GM18907 (cell line): ENCODE measurements around the gene PLCB3.

Source experiments
- ATAC-seq: cut with Tn5 transposase; IDR thresholded peaks from one replicate; pipeline ENCODE4 v1.9.1; 2021; ENCODE audit warnings: mild to moderate bottlenecking, moderate library complexity; ENCODE audit not compliant: unreplicated experiment

Gene PLCB3

GRCh38 chr11:64251016-64251752, at the start of gene PLCB3:
Gene PLCB3, plus strand, starts transcription at chr11:64251530. Its CDS starts 120 bp downstream, at chr11:64251650.
- ATAC-seq, result peak; percentile 36

- no peak for ATAC-seq
Observed at GRCh38 chr11:64201543-64201942, 49.8 kb upstream of the PLCB3 start.

GRCh38 chr11:64202992-64203391, 48.3 kb upstream of the PLCB3 start:
- ATAC-seq, result no peak

GRCh38 chr11:64203421-64204079, 47.8 kb upstream of the PLCB3 start:
- no peak for ATAC-seq

DNA sequence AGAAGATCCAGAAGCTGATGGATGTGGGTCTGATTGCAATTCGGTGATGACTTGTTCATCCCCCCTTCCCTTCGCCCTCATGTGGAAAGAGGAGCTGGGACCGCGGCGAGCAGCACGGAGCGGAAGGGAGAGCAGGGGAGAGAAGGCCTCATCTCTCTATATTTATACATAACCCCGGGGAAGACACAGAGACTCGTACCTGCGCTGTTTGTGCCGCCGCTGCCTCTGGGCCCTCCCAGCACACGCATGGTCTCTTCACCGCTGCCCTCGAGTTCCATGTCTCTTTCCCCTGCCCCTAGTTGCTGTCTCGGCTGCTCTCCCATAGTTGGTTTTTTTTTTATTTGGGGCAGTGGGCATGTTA, 47.3 kb upstream of the PLCB3 start:
- no peak for ATAC-seq

GRCh38 chr11:64204464-64204989, 46.8 kb upstream of the PLCB3 start:
- ATAC-seq, result no peak

DNA sequence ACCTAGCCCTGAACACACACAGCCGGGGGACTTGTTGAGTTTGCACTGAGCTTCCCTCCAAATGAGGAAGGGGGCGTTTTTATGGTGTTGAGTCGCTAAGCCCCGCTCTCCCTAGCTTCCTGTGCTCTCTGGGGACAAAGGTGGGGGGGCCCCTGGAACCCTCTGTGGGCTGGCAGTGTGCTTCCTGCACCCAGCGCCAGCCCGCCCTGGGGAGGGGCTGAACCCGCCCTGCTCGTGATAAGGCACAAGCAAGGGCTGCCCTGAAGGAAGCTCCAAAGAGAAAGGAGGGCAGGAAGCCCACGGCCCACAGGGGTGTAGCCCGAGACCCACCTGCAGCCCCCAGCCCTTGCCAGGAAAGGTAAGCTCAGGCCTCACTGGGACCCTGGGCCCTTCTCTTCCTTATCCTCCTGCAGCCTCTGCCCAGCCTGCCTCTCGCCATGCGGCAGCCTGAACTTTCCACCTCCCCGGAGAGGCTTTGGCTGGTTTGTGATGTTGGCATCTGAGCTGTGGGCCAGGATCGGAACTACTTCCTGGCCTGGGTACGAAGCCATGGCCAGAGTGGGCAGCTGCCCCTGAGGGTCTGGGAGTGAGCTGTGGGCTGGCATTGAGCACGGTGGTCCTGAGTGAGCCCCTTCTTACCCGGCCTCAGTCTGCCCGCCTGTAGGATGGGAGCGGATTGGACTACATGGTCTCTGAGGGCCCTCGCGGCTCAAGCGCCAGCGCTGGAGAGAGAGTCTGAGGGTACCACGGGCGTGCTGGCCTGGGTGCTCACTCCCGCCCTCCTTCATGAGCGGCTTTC, 44.7 kb upstream of the PLCB3 start, which contains the start of gene FERMT3:
TSS of gene FERMT3 (plus strand) at position 265 of the 799 bp plus-strand sequence. CDS start 644 bp downstream, outside the sequence.
- peak; percentile 38 for ATAC-seq

GRCh38 chr11:64207256-64208085, 43.9 kb upstream of the PLCB3 start:
- ATAC-seq, result peak; percentile 49

DNA sequence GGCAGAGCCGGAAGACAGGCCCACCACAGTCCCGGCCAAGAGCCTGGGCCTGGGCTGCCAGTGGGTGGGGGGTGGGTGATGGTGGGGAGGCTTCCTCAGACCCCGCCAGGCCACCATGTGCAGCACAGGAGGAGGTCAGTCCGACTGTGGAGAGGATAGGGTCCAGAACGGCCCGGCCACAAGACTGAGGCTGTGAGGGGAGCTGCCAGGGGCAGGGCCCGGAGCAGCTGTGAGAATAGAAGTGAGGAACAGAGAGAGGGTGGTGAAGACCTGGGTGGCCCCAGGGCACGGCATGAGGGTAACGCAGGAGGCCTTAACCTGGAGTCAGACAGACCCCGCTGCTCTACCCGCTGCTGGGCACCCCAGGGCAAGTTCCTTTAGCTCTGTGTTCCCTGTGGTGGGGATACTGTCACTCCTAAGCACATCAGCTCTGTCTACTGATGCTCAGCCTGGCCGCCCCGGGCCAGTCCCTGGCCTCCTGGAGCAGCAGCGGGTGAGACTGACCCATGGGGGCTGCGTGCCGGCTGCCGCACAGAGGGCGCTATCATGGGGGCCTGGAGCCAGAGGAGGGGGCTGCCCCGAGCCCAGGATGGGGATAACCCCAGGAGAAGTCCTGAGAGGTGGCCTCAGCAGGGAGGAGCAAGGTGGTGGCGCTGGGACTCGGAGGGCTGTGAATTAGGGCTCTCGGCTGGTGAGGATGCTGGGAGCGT, 43.1 kb upstream of the PLCB3 start:
- ATAC-seq, result no peak

- no peak for ATAC-seq
Observed at GRCh38 chr11:64208796-64209562, 42.4 kb upstream of the PLCB3 start.

DNA sequence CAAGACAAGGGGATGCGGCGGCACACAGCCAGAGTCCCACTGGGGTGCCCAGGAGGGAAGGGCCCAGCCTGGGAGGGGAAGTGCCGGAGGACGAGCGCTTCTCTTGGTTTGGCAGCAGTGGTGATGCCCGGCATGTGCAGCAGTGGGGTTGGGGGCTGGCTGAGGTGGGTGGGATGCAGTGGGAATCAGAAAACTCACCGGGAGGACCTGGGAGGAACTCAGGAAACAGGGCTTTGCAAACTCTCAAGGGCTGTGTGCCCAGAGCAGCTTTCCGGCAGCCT, 41.8 kb upstream of the PLCB3 start:
- ATAC-seq, result no peak

DNA sequence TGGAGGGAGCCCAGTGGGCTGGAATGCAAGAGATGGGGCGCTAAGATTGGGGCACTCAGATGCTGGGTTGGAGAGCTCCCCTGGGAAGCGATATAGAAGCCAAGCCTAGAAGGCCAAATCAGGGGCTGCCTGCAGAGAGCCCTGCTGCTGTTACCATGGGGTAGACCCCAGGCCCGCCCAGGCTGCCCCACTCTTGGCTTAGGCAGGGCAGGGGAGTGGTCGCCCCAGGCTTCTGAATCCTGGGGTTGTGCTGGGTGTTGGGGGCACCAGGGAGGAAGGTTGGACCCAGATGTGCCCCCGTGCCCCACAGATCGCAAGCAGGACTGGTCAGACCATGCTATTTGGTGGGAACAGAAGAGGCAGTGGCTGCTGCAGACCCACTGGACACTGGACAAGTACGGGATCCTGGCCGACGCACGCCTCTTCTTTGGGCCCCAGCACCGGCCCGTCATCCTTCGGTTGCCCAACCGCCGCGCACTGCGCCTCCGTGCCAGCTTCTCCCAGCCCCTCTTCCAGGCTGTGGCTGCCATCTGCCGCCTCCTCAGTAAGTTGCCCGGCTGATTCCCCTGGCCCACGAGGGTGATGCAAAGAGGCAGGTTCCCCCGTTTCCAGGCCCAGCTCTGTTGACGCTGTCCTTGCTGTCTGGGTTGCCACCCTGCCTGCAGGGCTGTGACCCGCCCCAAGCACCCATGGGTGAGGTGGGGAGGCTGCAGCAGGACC, 40.9 kb upstream of the PLCB3 start:
- ATAC-seq, result no peak

GRCh38 chr11:64211181-64211872, 40.0 kb upstream of the PLCB3 start:
- ATAC-seq, result no peak

DNA sequence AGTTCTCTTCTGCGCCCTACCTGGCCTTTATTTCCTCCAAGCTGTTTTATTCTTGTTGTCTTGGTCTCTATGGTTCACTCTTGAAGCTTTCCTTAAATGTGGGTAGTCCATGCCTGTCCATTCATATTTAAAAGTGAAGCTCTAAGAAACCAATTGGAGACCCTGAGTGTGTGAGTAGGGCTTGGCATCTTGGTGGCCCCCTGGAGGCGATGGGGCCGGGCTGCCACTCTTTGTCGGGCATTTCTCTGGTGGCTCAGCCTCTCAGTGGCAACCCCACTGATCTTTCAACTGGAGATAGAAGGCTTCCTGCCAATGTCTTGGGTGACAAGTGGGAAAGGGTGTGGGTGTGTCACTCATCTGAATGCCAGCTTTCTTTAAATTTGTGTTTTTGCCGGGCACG, 34.5 kb upstream of the PLCB3 start:
- no peak for ATAC-seq

- no peak for ATAC-seq
Observed at GRCh38 chr11:64218628-64219353, 32.5 kb upstream of the PLCB3 start.

DNA sequence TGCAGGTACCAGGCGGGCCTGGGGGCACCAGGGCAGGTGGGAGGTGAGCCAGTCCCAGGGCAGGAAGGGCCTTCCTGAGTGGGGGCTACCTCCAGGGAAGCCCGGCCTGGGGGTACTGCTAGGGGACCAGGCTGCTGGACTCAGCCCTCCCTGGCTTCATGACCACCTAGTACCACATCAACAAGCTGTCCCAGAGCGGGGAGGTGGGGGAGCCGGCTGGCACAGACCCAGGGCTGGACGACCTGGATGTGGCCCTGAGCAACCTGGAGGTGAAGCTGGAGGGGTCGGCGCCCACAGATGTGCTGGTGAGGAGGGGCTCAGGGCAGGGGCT, 32.0 kb upstream of the PLCB3 start:
- no peak for ATAC-seq

DNA sequence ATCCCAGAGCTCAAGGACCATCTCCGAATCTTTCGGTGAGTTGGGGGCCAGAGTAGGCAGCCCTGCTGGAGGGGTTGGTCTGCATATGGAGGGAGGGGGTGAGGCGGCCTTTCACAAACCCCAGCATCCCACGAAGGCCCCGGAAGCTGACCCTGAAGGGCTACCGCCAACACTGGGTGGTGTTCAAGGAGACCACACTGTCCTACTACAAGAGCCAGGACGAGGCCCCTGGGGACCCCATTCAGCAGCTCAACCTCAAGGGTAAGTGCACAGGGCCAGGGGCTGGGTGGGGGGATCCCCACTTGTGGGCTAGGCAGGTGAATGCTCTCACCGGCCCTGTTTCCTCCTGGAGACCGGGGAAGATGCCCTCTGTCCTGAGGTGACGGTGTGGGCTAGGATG, 31.6 kb upstream of the PLCB3 start:
- no peak for ATAC-seq

- no peak for ATAC-seq
Observed at GRCh38 chr11:64220271-64220670, 31.1 kb upstream of the PLCB3 start.
